Activated CD8-positive, alpha-beta T cell treated with anti-CD3 and anti-CD28 coated beads, Interleukin-2, amount 10 ng/mL, durations not matched to agents 7 days and 5 days (primary cell): ENCODE results near the gene CASP9. TPM values are rescaled to one million over a fixed set of nuclear protein-coding genes. Genes with fewer than 3 reads are reported as not detected.
"Not testable (repeated sequence)": the region's sequence is repeated elsewhere in the genome, so short reads cannot be mapped to it uniquely, and the experiment has no call there.

Source experiments
- ATAC-seq: fragments of 150-1000 bp; cut with Tn5 transposase; one replicate; pipeline ENCODE4 v1.10.0; 2021; ENCODE audit warnings: moderate library complexity
- CTCF ChIA-PET: fragments of 350-600 bp; sonication (Branson Sonifier 250); formaldehyde crosslinking; loops from one replicate; lab custom pipeline; 2021; ENCODE audit warnings: antibody characterized with exemption; lab: Charles Lee
- POLR2A ChIA-PET: fragments of 350-600 bp; sonication (Branson Sonifier 250); formaldehyde crosslinking; loops from one replicate; lab custom pipeline; 2021; ENCODE audit warnings: antibody characterized with exemption; lab: Charles Lee
- DNase-seq: peaks from one replicate; pipeline ENCODE4 v3.0.0-alpha.2; 2020
- H3K27ac Mint-ChIP-seq: one replicate; pipeline ENCODE4 v1.8.0; 2021; ENCODE audit warnings: mild to moderate bottlenecking, mixed read lengths
- H3K27me3 Mint-ChIP-seq: one replicate; pipeline ENCODE4 v1.8.0; 2021; ENCODE audit warnings: low read depth, mixed read lengths
- H3K36me3 Mint-ChIP-seq: one replicate; pipeline ENCODE4 v1.8.0; 2021; ENCODE audit warnings: low read depth, mixed read lengths
- H3K4me1 Mint-ChIP-seq: one replicate; pipeline ENCODE4 v1.8.0; 2021; ENCODE audit warnings: low read depth, mixed read lengths
- H3K4me3 Mint-ChIP-seq: one replicate; pipeline ENCODE4 v1.8.0; 2021; ENCODE audit warnings: mild to moderate bottlenecking, mixed read lengths
- H3K9me3 Mint-ChIP-seq: one replicate; pipeline ENCODE4 v1.8.0; 2022; ENCODE audit warnings: mixed read lengths; ENCODE audit not compliant: insufficient read depth
- total RNA-seq, 2 experiments: library from RNA; stranded (reverse); gene quantifications; one replicate each; pipeline ENCODE4 v1.2.3, GENCODE V29; 2021

Gene CASP9
- total RNA-seq, 2 experiments from 2014 or later = 10.3 to 10.7 TPM

- CTCF ChIA-PET = no interaction called here
- no peak overlapping the region for H3K27ac Mint-ChIP-seq
- ATAC-seq (no peak), DNase-seq (no peak)
- no peaks in the 10 kb centered on the region for H3K36me3 Mint-ChIP-seq
- no peaks in the 10 kb centered on the region for H3K9me3 Mint-ChIP-seq
- POLR2A ChIA-PET = no interaction called here
- no peaks in the 10 kb centered on the region for H3K27me3 Mint-ChIP-seq
- no peak overlapping the region for H3K4me3 Mint-ChIP-seq
- no peaks in the 10 kb centered on the region for H3K4me1 Mint-ChIP-seq
Measured at GRCh38 chr1:15476927-15477326, 47.1 kb downstream of the CASP9 start.

GRCh38 chr1:15475752-15476314 lies 48.2 kb downstream of the CASP9 start, which contains the start of gene CELA2B:
Gene CELA2B, plus strand, starts transcription at chr1:15476104. Its CDS starts 22 bp downstream, at chr1:15476126.
- Mint-ChIP-seq H3K4me1 (no peaks in the 10 kb centered on the region), H3K27ac (no peak within 1 kb of the TSS), H3K36me3 (no peaks in the 10 kb centered on the region), H3K27me3 (no peaks in the 10 kb centered on the region), H3K9me3 (no peaks in the 10 kb centered on the region), H3K4me3 (no peak within 1 kb of the TSS)
- DNase-seq (no peak), ATAC-seq (no peak)
- ChIA-PET CTCF (no interaction called here), POLR2A (no interaction called here)

DNA sequence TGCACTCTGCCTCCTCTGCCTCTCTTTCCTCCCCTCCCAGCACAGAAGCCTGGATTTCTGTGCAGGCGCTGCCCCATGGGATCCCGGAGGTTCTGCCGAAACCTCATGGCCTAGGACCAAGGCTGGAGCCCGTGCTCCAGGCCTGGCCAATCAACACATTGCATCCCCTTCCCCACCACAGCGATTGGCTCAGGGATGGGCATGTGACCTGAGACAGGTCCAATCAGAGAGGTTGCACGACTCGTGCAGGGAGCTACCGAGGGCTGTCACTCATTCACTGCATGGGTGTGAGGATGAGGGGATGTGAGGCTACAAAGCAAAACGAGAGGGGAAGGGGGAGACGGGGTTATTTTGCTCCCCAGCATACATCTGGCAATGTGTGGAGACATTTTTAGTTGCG lies 51.4 kb downstream of the CASP9 start:
- CTCF ChIA-PET = no interaction called here
- Mint-ChIP-seq H3K27me3 (no peaks in the 10 kb centered on the region), H3K9me3 (no peaks in the 10 kb centered on the region), H3K4me1 (no peaks in the 10 kb centered on the region), H3K36me3 (no peaks in the 10 kb centered on the region), H3K4me3 (no peak overlapping the region), H3K27ac (no peak overlapping the region)
- ATAC-seq = no peak
- POLR2A ChIA-PET = no interaction called here
- no peak for DNase-seq

- H3K27me3 Mint-ChIP-seq, DNase-seq, CTCF ChIA-PET, H3K4me3 Mint-ChIP-seq, H3K9me3 Mint-ChIP-seq, POLR2A ChIA-PET, H3K27ac Mint-ChIP-seq, ATAC-seq, H3K36me3 Mint-ChIP-seq, H3K4me1 Mint-ChIP-seq: not testable (repeated sequence)
Measured at GRCh38 chr1:15471723-15472122, 52.3 kb downstream of the CASP9 start.

DNA sequence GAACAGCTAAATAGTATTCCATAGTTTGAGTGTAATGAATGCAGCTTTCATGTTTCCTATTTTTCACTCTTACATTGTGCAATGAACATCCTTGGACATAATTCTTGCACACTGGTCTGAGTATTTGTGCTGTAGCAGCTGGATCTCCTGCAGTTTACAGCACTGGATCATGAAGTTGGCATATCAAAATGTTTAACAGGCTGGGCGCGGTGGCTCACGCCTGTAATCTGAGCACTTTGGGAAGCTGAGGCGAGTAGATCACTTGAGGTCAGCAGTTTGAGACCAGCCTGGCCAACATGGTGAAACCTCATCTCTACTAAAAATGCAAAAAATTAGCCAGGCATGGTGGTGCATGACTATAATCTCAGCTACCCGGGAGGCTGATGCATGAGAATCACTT lies 52.9 kb downstream of the CASP9 start:
- H3K9me3 Mint-ChIP-seq, POLR2A ChIA-PET, H3K27me3 Mint-ChIP-seq: not testable (repeated sequence)

GRCh38 chr1:15469821-15470448 lies 54.1 kb downstream of the CASP9 start:
- H3K27me3 Mint-ChIP-seq, H3K4me1 Mint-ChIP-seq, H3K4me3 Mint-ChIP-seq, H3K36me3 Mint-ChIP-seq, POLR2A ChIA-PET, H3K27ac Mint-ChIP-seq, H3K9me3 Mint-ChIP-seq, ATAC-seq, CTCF ChIA-PET, DNase-seq: not testable (repeated sequence)

More for the DNA sequence above, 52.9 kb downstream of the CASP9 start:
- H3K27ac Mint-ChIP-seq, H3K36me3 Mint-ChIP-seq, H3K4me1 Mint-ChIP-seq, DNase-seq, CTCF ChIA-PET, H3K4me3 Mint-ChIP-seq, ATAC-seq: not testable (repeated sequence)

- Mint-ChIP-seq H3K36me3 (no peaks in the 10 kb centered on the region), H3K4me3 (no peak overlapping the region), H3K27me3 (peaks cover 1% of the 10 kb centered on the region), H3K9me3 (no peaks in the 10 kb centered on the region), H3K27ac (no peak overlapping the region), H3K4me1 (no peaks in the 10 kb centered on the region)
- CTCF ChIA-PET = no interaction called here
- no peak for ATAC-seq
- POLR2A ChIA-PET = no interaction called here
- no peak for DNase-seq
Measured at GRCh38 chr1:15469361-15469760, 54.7 kb downstream of the CASP9 start.

- CTCF ChIA-PET = no interaction called here
Measured at GRCh38 chr1:15468145-15468544, 55.9 kb downstream of the CASP9 start.

GRCh38 chr1:15466955-15467625 lies 56.9 kb downstream of the CASP9 start:
- CTCF ChIA-PET, H3K9me3 Mint-ChIP-seq, H3K36me3 Mint-ChIP-seq, H3K27me3 Mint-ChIP-seq, POLR2A ChIA-PET, ATAC-seq, DNase-seq, H3K27ac Mint-ChIP-seq, H3K4me3 Mint-ChIP-seq, H3K4me1 Mint-ChIP-seq: not testable (repeated sequence)

More at GRCh38 chr1:15468145-15468544, 55.9 kb downstream of the CASP9 start:
- H3K27me3 Mint-ChIP-seq = peaks cover 2% of the 10 kb centered on the region
- no peak overlapping the region for H3K27ac Mint-ChIP-seq
- no peaks in the 10 kb centered on the region for H3K36me3 Mint-ChIP-seq
- no peak overlapping the region for H3K4me3 Mint-ChIP-seq
- H3K9me3 Mint-ChIP-seq = no peaks in the 10 kb centered on the region
- no peak for ATAC-seq
- DNase-seq = no peak
- POLR2A ChIA-PET = interaction anchor here (0.5 kb wide), 1 partner anchor 473 kb away, joined by 3 read pairs; no protein-coding TSS in a partner anchor
- no peaks in the 10 kb centered on the region for H3K4me1 Mint-ChIP-seq

DNA sequence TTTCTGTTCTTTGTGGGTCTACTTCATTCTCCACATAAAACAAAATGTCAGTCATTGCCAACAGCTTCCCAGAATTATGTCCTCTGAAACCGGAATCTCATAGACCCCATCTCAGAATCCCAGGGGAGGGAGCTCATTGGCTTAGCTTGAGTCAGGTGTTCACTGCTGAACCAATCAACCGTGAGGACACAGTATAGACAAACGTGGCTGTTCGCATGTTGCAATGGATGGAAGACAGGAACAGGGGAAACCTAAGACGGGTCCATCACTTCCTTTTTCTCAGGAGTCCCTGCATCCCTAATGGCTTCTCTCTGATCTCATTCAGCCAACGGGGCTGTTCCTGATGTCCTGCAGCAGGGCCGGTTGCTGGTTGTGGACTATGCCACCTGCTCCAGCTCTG lies 58.3 kb downstream of the CASP9 start:
- Mint-ChIP-seq H3K9me3 (no peaks in the 10 kb centered on the region), H3K27me3 (peaks cover 2% of the 10 kb centered on the region), H3K4me3 (no peak overlapping the region), H3K4me1 (no peaks in the 10 kb centered on the region), H3K27ac (no peak overlapping the region), H3K36me3 (no peaks in the 10 kb centered on the region)
- DNase-seq = no peak
- POLR2A ChIA-PET = no interaction called here
- CTCF ChIA-PET = no interaction called here
- ATAC-seq = no peak

DNA sequence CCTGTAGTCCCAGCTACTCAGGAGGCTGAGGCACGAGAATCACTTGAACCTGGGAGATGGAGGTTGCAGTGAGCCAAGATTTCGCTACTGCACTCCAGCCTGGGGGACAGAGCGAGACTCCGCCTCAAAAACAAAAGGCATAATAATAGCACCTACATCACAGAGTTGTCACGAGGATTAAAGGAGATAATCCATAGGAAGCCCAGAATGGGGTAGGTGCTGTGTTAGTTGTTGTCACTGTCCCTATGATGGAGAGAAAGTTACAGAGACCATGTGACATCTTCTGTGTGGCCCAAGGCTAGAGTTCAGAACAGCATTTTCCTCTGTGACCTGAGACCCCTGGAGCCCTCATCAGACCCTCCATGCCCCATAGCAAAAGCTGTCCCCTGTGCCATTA lies 60.1 kb downstream of the CASP9 start:
- H3K27me3 Mint-ChIP-seq, ATAC-seq, H3K4me3 Mint-ChIP-seq, H3K27ac Mint-ChIP-seq, DNase-seq, H3K36me3 Mint-ChIP-seq, H3K9me3 Mint-ChIP-seq, CTCF ChIA-PET, POLR2A ChIA-PET, H3K4me1 Mint-ChIP-seq: not testable (repeated sequence)

- H3K27ac Mint-ChIP-seq, H3K9me3 Mint-ChIP-seq, H3K4me3 Mint-ChIP-seq, H3K27me3 Mint-ChIP-seq, H3K36me3 Mint-ChIP-seq, DNase-seq, POLR2A ChIA-PET, CTCF ChIA-PET, ATAC-seq, H3K4me1 Mint-ChIP-seq: not testable (repeated sequence)
Measured at GRCh38 chr1:15463064-15463800, 60.8 kb downstream of the CASP9 start.
